ENCODE measurements around the gene LPAR3. TPM values are rescaled to one million over a fixed set of nuclear protein-coding genes. Genes with fewer than 3 reads are reported as not detected.

The LPAR3 gene
- total RNA-seq, 2 experiments from 2014 or later: 0.36 to 0.83 TPM

DNA sequence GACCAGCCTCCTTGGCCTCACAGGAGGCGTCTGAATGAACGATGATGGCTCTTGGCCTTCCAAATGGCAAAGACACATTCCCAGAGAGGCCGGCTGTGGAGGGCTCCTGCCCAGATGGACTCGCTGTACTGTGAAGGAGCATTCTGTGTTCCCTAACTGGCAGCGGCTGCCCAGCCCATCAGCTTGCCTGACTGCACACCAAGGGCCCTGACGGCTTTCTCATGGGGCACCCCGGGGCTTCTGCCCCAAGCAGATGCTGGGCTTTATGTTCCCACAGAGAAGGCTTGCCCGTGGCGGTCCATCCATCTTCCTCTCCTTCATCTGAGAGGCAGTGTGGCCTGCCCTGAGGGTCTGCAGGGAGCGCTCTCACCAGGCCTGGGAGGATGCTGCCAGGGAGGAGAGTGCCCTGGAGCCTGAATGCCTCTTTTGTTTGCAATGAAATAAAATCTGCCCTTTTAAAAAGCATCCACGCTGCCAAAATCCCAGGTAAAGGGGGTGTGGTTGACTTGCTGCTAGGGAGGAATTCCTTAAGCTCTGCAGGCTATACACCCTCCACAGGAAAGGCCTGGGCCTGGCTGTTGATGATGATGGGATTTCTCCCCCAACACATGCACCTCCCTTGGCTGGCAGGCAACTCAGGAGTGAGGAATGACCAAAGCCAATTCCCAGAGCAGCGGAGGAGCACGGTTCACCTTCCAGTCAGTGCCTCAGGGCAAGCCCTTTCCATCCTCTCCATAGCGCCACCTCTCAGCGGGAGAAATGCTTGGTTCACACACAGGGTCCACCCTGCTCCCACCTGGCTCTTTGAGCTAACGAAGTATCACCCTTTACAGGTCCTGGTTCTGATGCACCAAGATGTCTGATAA lies 118.1 kb downstream of the LPAR3 start:
- H3K27me3 Mint-ChIP-seq: no peaks in the 10 kb centered on the region
- H3K36me3 Mint-ChIP-seq: no peaks in the 10 kb centered on the region
- ChIA-PET POLR2A (no interaction called here), CTCF (interaction anchor here (1.1 to 3.8 kb wide), 6 partner anchors 7 to 631 kb away, joined by 3 to 24 read pairs (median 4); partner anchors contain the start of gene PRKACB)
- intact Hi-C loops (cut with micrococcal nuclease): loop anchor here (5.0 kb wide), 1 partner anchor 868 kb away; no protein-coding TSS in a partner anchor
- DNase-seq: no peak
- H3K9me3 Mint-ChIP-seq: no peaks in the 10 kb centered on the region
- H3K4me1 Mint-ChIP-seq (ENCODE audit: low read depth): peaks cover 6% of the 10 kb centered on the region
- no peak overlapping the region for H3K27ac Mint-ChIP-seq
- no peak overlapping the region for H3K4me3 Mint-ChIP-seq

DNA sequence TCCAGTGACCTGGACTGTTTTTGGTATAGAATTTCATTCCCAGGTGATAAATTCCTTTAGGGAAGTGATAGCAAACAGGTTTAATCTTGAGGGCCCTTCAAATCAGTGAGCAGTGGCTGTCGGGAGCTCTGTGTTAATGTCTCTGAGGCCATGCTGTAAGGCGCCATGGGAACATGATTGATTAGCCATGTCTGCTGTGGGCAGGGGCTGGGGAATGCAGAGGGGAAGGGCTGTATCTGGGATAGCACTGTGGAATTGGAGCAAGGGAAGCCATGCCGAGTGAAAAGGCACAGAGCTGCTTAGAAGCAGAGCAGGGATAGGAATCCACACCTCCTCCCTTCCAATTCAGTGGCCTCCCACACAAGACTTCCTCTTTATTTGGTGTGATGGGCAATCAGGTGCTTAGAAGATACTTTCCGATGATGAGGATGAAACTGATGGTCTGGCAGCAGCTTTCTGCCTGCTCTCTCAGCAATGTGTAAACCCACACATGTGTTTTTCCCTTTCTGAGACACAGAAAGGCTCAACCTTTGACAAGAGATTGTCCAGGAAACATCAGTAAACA lies 119.0 kb downstream of the LPAR3 start:
- no peaks in the 10 kb centered on the region for H3K27me3 Mint-ChIP-seq
- ChIA-PET POLR2A (no interaction called here), CTCF (interaction anchor here (1.1 to 3.8 kb wide), 4 partner anchors 8 to 162 kb away, joined by 4 to 24 read pairs (median 12); no protein-coding TSS in a partner anchor)
- no peaks in the 10 kb centered on the region for H3K9me3 Mint-ChIP-seq
- intact Hi-C loops (cut with micrococcal nuclease): loop anchor here (2.0 to 5.0 kb wide), 2 partner anchors 163 to 867 kb away; no protein-coding TSS in a partner anchor
- no peak overlapping the region for H3K27ac Mint-ChIP-seq
- H3K36me3 Mint-ChIP-seq: no peaks in the 10 kb centered on the region
- no peaks in the 10 kb centered on the region for H3K4me1 Mint-ChIP-seq (ENCODE audit: low read depth)
- no peak for DNase-seq
- no peak overlapping the region for H3K4me3 Mint-ChIP-seq

DNA sequence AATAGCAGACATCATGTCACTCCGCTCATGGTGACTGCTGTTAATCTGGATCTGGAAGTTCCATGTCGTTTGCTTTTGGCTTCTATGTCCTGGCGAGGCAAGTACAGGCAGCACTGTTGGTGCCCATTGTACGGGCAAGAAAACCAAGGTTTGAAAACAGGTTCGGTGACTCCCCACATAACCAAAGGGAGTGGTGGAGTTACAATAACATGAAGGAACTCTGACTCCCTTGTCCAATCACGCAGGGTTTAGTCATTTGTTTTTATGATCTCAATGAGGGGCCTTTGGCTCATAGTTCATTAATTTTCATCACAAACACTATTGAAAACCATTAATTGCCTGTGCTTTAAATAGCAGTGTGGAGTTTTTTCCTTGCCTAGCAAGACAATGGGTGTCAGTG lies 119.8 kb downstream of the LPAR3 start:
- no peaks in the 10 kb centered on the region for H3K27me3 Mint-ChIP-seq
- DNase-seq: no peak
- H3K27ac Mint-ChIP-seq: no peak overlapping the region
- no peaks in the 10 kb centered on the region for H3K36me3 Mint-ChIP-seq
- intact Hi-C loops (cut with micrococcal nuclease): loop anchor here (2.0 to 5.0 kb wide), 2 partner anchors 164 to 866 kb away; no protein-coding TSS in a partner anchor
- ChIA-PET CTCF (interaction anchor here (0.6 to 3.8 kb wide), 12 partner anchors 9 to 632 kb away, joined by 3 to 26 read pairs (median 6); partner anchors contain the start of genes GNG5 and SPATA1), POLR2A (interaction anchor here (0.6 kb wide), 1 partner anchor 13 kb away, joined by 3 read pairs; no protein-coding TSS in a partner anchor)
- no peaks in the 10 kb centered on the region for H3K4me1 Mint-ChIP-seq (ENCODE audit: low read depth)
- H3K9me3 Mint-ChIP-seq: no peaks in the 10 kb centered on the region
- H3K4me3 Mint-ChIP-seq: no peak overlapping the region

DNA sequence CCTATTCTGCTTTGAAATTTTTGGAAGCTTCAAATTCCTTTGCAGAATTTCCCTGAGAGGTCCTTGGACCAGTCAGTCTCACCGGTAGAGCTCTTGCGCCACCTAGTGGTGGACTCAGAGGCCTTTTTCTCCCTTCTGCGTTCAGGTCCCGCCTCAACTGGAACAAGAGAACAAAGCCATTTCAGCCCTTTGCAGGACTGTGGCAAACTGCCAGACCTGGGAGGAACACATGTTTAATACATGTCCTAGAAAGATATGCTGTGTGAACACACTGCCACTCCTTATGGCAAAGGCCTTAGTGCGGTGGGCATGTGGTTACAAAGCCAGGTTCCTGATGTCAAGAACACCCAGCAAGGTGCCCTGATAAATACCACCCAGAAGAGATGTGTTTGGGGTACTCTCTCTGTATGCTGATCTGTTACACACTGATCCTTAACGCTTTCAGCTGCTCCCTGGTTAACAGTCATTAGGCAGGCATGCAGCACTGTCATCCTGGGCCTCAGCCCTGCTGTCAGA lies 120.5 kb downstream of the LPAR3 start:
- Mint-ChIP-seq H3K27ac (no peak overlapping the region), H3K27me3 (no peaks in the 10 kb centered on the region), H3K4me3 (no peak overlapping the region), H3K36me3 (no peaks in the 10 kb centered on the region), H3K9me3 (no peaks in the 10 kb centered on the region), H3K4me1 (ENCODE audit: low read depth) (no peaks in the 10 kb centered on the region)
- POLR2A ChIA-PET: no interaction called here
- intact Hi-C loops (cut with micrococcal nuclease): loop anchor here (1.0 to 5.0 kb wide), 4 partner anchors 164 to 865 kb away; no protein-coding TSS in a partner anchor
- DNase-seq: peak; percentile 83
- CTCF ChIA-PET: interaction anchor here (0.6 to 3.8 kb wide), 34 partner anchors 10 to 868 kb away, joined by 3 to 26 read pairs (median 4); partner anchors contain the start of genes GNG5, PRKACB and SPATA1

DNA sequence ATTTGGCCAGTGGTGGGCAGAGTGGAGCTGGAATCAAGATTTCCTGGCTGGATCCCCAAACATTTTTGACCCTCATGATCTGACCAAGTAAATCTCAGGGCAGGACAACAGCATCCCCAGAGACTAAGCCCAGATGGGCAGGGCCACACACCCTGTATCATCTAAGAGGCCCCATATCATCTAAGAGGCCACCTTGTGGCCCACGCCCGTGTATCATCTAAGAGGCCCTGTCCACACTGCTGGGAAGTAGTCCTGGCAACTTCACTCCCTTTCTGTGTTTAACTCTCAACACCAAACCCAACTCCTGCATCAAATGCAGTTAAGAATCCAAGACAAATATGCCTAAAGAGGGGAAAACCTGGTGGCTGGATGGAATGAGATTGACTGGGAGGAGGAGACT lies 121.1 kb downstream of the LPAR3 start:
- Mint-ChIP-seq H3K27ac (no peak overlapping the region), H3K27me3 (peaks cover under 1% of the 10 kb centered on the region), H3K36me3 (no peaks in the 10 kb centered on the region), H3K9me3 (no peaks in the 10 kb centered on the region), H3K4me1 (ENCODE audit: low read depth) (no peaks in the 10 kb centered on the region), H3K4me3 (no peak overlapping the region)
- no peak for DNase-seq
- POLR2A ChIA-PET: no interaction called here
- CTCF ChIA-PET: interaction anchor here (0.6 to 3.8 kb wide), 34 partner anchors 9 to 867 kb away, joined by 3 to 26 read pairs (median 4); partner anchors contain the start of gene PRKACB
- intact Hi-C loops (cut with micrococcal nuclease): loop anchor here (1.0 to 5.0 kb wide), 4 partner anchors 165 to 865 kb away; no protein-coding TSS in a partner anchor

DNA sequence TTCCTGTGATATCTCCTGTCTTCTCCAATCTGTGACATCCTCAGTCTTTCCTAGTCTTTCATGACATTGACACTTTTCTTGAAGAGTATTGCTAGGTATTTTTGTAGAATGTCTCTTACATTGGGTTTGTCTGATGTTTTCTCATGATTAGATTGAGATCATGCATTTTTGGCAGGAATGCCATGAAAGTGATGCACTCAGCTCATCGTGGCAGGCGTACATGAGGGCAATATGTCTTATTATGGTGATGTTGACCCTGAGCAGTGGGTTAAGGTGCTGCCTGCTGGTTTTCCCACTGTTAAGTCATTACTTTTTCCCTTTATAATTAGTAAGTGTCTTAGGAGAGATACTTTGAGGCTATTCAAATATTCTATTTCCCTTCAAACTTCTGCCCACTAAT lies 122.5 kb downstream of the LPAR3 start:
- no peak for DNase-seq
- intact Hi-C loops (cut with micrococcal nuclease): loop anchor here (5.0 kb wide), 1 partner anchor 863 kb away; no protein-coding TSS in a partner anchor
- H3K36me3 Mint-ChIP-seq: no peaks in the 10 kb centered on the region
- no peak overlapping the region for H3K4me3 Mint-ChIP-seq
- no peak overlapping the region for H3K27ac Mint-ChIP-seq
- CTCF ChIA-PET: interaction anchor here (1.2 to 1.6 kb wide), 2 partner anchors 12 to 19 kb away, joined by 3 to 4 read pairs; no protein-coding TSS in a partner anchor
- no peaks in the 10 kb centered on the region for H3K4me1 Mint-ChIP-seq (ENCODE audit: low read depth)
- POLR2A ChIA-PET: no interaction called here
- H3K27me3 Mint-ChIP-seq: peaks cover 3% of the 10 kb centered on the region
- H3K9me3 Mint-ChIP-seq: no peaks in the 10 kb centered on the region

DNA sequence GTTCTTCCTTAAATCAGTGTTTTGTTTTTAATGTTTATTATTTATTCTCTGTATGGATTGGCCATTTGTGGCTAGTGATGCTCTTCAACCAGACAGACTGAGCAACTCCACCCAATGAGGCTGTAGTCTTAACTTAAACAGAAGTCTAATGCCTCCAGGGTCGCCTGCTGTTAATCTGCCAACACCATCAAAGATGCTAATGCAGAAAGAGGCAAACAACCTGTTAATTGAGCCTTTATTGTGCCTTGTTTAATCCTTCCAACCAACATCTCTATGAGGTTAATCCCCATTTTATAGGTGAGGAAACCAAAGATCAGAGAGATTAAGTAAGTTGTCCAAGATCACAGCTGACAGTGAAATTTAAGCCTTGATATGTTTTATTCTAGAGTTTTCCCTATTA lies 123.4 kb downstream of the LPAR3 start:
- Mint-ChIP-seq H3K4me3 (no peak overlapping the region), H3K4me1 (ENCODE audit: low read depth) (no peaks in the 10 kb centered on the region), H3K36me3 (no peaks in the 10 kb centered on the region), H3K27ac (no peak overlapping the region), H3K27me3 (peaks cover 8% of the 10 kb centered on the region), H3K9me3 (no peaks in the 10 kb centered on the region)
- ChIA-PET CTCF (interaction anchor here (1.2 to 1.6 kb wide), 3 partner anchors 12 to 327 kb away, joined by 3 to 4 read pairs (median 4); no protein-coding TSS in a partner anchor), POLR2A (no interaction called here)
- no peak for DNase-seq
- intact Hi-C loops (cut with micrococcal nuclease): loop anchor here (5.0 kb wide), 1 partner anchor 862 kb away; no protein-coding TSS in a partner anchor

DNA sequence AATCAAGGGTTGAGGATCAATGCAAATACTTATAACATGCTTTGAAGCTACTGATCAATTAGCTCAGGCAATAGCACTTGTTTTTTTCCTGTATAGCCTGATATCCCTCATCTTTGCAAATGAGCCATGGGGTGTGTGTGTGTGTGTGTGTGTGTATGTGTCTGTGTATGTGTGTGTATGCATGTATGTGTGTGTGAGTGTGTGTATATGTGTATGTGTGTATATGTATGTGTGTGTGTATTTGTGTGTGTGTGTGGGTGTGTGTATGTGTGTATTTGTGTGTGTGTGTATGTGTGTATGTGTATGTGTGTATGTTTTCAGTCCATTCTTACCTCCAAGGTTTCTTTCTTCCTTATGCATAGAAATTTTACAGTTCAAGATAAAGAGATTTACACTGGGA lies 124.4 kb downstream of the LPAR3 start:
- no peaks in the 10 kb centered on the region for H3K36me3 Mint-ChIP-seq
- no peaks in the 10 kb centered on the region for H3K9me3 Mint-ChIP-seq
- POLR2A ChIA-PET: no interaction called here
- no peaks in the 10 kb centered on the region for H3K4me1 Mint-ChIP-seq (ENCODE audit: low read depth)
- no peak overlapping the region for H3K27ac Mint-ChIP-seq
- H3K4me3 Mint-ChIP-seq: no peak overlapping the region
- CTCF ChIA-PET: interaction anchor here (0.7 to 1.7 kb wide), 3 partner anchors 14 to 326 kb away, joined by 3 to 8 read pairs (median 4); no protein-coding TSS in a partner anchor
- intact Hi-C loops (cut with micrococcal nuclease): no loop called here
- H3K27me3 Mint-ChIP-seq: peaks cover 8% of the 10 kb centered on the region
- DNase-seq: no peak

DNA sequence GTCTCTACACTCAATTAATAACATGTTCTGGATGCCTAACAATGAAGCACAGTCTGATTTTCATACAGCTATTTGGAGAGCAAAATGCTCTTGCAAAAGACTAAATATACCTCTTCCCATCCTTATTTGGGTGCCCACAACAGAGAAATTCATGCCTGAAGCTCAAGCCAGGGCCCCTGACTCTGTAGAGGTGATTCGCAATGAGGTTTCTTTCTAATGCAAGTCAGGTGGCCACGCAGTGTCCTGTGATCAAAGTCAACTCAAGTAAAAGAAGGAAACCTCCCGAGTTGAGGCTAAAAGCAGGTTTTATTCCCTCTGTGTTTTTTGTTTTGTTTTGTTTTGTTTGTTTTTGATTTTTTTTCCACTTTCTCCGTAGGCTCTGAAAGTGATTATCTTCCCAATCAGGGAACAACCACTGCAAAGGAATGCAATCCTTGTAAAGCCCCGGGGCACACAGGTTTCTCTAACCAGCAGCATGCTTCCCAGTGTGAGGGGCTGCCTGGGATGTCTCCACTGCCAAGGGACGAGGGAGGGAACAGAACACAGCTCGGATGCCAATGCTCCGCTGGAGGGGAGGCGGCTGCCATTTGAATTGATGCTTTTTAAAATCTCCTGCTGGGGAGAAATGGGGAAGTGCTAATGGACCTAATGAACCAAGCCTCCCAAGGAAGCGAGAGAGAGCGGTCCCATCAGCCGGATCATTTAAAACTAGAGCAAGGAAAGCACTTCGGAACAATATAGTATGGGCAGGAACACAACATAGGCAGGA lies 128.9 kb downstream of the LPAR3 start:
- H3K36me3 Mint-ChIP-seq: no peaks in the 10 kb centered on the region
- POLR2A ChIA-PET: no interaction called here
- intact Hi-C loops (cut with micrococcal nuclease): no loop called here
- no peak for DNase-seq
- peaks cover 13% of the 10 kb centered on the region for H3K27me3 Mint-ChIP-seq
- H3K4me1 Mint-ChIP-seq (ENCODE audit: low read depth): peaks cover 2% of the 10 kb centered on the region
- H3K4me3 Mint-ChIP-seq: no peak overlapping the region
- CTCF ChIA-PET: interaction anchor here (1.0 to 2.6 kb wide), 4 partner anchors 10 to 171 kb away, joined by 4 to 15 read pairs (median 4); no protein-coding TSS in a partner anchor
- no peak overlapping the region for H3K27ac Mint-ChIP-seq
- no peaks in the 10 kb centered on the region for H3K9me3 Mint-ChIP-seq

DNA sequence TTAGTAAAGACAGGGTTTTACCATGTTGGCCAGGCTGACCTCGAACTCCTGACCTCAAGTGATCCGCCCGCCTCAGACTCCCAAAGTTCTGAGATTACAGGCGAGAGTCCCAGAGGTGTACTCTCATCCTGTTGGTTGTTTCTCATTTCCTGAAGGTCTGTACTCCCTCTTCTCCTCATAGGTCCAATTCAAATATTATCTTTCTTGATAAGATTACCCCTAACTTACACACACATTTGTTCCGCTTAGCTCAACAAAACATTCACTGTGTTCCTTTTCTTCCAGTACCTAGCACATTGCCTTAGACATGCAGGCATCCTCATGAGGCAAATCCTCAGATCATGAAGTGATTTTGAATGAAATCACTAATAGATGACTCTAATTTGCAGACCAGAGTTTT lies 130.3 kb downstream of the LPAR3 start:
- CTCF ChIA-PET: interaction anchor here (0.6 to 2.6 kb wide), 7 partner anchors 9 to 629 kb away, joined by 3 to 15 read pairs (median 4); no protein-coding TSS in a partner anchor
- H3K36me3 Mint-ChIP-seq: no peaks in the 10 kb centered on the region
- no peaks in the 10 kb centered on the region for H3K9me3 Mint-ChIP-seq
- intact Hi-C loops (cut with micrococcal nuclease): no loop called here
- peaks cover 16% of the 10 kb centered on the region for H3K27me3 Mint-ChIP-seq
- no peak overlapping the region for H3K27ac Mint-ChIP-seq
- no peak overlapping the region for H3K4me3 Mint-ChIP-seq
- H3K4me1 Mint-ChIP-seq (ENCODE audit: low read depth): peaks cover 7% of the 10 kb centered on the region
- no peak for DNase-seq
- POLR2A ChIA-PET: interaction anchor here (0.9 kb wide), 1 partner anchor 17 kb away, joined by 5 read pairs; no protein-coding TSS in a partner anchor

Data from activated CD4-positive, alpha-beta memory T cell treated with anti-CD3 and anti-CD28 coated beads for 36 hours (primary cell).